GM12865 (cell line): ENCODE data around the gene BANF2.

Source experiments
- DNase-seq: peaks from one replicate; pipeline ENCODE4 v3.0.0; 2010; ENCODE audit warnings: low read depth
- H3K4me3 ChIP-seq: 2 replicates; pipeline ENCODE4 v1.5.1; 2011; ENCODE audit warnings: mild to moderate bottlenecking, low read depth, low read length, control low read depth
- TF ChIP-seq, protein P1 (sequence below): IDR thresholded peaks from 2 replicates; pipeline ENCODE4 v1.5.1; 2011; ENCODE audit warnings: low read length, control low read depth, low read depth, inconsistent platforms; ENCODE audit not compliant: insufficient read depth; ENCODE audit errors: missing control alignments

The BANF2 gene

DNA sequence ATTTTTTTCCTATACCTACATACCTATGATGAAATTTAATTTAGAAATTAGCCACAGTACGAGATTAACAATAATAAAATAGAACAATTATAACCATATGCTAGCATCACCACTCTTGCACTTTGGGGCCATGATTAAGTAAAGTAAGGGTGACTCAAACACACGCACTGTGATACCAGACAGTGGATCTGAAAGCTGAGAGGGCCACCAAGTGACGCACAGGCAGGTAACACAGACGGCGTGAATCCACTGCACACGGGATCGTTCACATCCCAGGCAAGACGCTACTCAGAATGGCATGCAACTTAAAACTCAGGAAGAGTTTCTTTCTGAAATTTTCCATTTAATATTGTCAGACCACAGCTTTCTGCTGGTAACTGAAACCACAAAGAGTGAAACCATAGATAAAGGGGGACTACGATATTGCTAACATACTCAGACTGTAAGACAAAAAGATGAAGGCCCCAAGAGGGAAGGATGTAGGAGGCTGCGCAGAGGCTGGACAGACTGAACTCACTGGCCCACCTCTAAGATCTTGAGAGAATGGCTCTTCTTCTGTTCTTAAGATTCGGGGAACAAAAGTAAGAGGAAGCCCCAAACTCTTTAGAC, 35.6 kb upstream of the BANF2 start:
- no peak for DNase-seq
- TF ChIP-seq, protein P1, sequence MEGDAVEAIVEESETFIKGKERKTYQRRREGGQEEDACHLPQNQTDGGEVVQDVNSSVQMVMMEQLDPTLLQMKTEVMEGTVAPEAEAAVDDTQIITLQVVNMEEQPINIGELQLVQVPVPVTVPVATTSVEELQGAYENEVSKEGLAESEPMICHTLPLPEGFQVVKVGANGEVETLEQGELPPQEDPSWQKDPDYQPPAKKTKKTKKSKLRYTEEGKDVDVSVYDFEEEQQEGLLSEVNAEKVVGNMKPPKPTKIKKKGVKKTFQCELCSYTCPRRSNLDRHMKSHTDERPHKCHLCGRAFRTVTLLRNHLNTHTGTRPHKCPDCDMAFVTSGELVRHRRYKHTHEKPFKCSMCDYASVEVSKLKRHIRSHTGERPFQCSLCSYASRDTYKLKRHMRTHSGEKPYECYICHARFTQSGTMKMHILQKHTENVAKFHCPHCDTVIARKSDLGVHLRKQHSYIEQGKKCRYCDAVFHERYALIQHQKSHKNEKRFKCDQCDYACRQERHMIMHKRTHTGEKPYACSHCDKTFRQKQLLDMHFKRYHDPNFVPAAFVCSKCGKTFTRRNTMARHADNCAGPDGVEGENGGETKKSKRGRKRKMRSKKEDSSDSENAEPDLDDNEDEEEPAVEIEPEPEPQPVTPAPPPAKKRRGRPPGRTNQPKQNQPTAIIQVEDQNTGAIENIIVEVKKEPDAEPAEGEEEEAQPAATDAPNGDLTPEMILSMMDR = no peak
- no peak overlapping the region for H3K4me3 ChIP-seq

DNA sequence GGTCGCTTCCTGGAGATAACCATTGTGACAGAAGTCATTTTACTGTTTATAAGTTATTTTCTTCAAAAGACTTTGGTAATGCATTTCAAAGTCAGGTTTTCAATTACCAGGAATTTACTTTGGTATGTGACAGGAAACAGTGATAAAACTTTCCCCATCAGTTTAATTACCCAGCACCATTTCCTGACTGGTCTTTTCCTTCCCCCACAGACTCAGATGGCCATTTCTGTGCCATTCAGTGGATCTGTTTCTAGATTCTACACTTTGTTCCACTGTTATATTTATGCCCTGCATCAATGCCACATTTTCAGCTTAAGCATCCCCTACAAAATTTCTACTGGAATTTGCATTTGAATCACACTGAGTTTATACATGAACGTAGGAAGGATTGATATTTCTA, 34.0 kb upstream of the BANF2 start:
- TF ChIP-seq, protein P1 = no peak

DNA sequence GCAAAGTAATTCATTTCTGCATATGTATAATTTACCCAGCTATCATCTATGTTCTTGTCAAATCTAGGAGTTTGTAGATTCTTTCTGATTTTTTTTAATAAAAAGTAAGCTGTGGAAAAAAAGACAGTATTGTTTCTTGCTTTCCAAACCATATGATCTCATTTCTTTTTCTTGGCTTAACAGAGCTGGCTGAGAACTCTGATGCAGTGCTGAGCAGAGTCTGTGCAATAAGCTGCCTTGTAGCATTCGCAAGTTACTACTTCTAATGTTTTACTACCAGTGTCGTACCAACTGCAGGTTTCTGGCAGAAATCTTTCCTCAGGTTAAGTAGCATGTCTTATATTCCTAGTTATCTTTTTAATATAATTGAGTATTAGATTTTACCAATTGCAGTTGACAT, 33.3 kb upstream of the BANF2 start:
- DNase-seq = no peak
- TF ChIP-seq, protein P1 = no peak
- no peak overlapping the region for H3K4me3 ChIP-seq

More for the DNA sequence above, 34.0 kb upstream of the BANF2 start:
- no peak for DNase-seq
- no peak overlapping the region for H3K4me3 ChIP-seq

DNA sequence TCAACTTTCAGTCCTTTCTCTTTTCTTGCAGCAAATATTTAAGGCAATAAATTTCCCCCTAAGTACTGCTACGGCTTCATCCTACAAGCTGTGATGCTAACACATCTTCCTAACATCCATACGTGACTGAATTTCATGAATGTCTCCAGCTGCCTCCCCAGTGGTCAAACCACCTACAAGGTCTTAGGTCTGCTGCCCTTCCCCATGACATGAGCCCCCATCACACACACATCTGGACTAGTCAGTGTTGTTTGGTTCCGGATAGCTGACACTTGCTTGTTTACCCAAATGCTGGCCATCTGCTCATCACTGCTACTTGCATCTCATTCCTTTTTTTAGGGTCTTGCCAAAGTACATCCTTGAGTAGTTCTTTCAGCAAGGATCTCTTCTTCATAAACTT, 32.3 kb upstream of the BANF2 start:
- no peak overlapping the region for H3K4me3 ChIP-seq
- TF ChIP-seq, protein P1 = no peak
- DNase-seq = no peak

DNA sequence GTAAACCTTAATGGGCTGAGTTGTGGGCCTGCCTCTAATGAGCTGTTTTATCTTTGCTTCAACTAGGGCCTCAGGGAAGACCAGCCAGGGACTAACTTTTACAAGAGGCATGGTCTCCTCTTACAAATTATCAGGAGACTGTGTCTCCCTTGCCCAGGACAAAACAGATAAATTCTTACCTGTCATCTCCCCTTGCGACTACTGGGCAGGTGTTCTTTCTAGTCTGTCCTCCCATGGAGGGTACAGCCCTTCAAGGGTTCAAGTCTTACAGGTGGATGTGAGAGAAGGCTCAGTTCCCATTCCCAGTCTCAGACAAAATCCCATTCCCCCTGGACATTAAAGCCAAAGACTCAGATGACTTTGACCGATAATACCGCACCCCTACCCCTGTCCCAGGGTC, 31.3 kb upstream of the BANF2 start:
- TF ChIP-seq, protein P1 = no peak
- DNase-seq = no peak
- H3K4me3 ChIP-seq = no peak overlapping the region

DNA sequence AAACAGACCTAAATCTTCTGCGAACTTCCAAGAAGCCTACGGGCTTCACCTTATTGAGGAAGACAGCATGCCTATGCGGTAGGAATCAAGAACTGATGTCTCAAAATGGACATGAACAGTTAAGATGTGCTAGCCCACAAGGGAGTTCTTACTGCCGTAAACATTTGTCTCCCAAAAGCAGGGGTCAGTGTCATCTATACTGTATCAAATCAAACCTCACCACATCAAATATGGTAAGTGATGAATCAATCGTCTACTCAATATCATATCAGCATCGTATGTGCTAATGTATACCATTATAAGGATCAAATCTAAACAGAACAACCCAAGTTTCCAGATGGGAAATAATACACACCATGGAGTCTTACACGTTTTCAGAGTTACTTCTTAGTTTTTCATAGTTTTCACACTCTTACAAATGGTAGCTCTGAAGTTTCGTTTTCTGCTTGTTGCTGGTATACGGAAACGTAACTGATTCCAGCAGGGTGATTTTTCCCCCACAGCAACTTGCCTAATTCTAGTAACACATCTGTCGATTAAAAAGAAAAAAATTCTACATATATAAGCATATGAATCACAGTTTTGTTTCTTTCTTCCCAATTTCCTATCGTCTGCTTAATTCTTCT, 30.3 kb upstream of the BANF2 start:
- no peak overlapping the region for H3K4me3 ChIP-seq
- TF ChIP-seq, protein P1 = no peak
- DNase-seq = no peak

DNA sequence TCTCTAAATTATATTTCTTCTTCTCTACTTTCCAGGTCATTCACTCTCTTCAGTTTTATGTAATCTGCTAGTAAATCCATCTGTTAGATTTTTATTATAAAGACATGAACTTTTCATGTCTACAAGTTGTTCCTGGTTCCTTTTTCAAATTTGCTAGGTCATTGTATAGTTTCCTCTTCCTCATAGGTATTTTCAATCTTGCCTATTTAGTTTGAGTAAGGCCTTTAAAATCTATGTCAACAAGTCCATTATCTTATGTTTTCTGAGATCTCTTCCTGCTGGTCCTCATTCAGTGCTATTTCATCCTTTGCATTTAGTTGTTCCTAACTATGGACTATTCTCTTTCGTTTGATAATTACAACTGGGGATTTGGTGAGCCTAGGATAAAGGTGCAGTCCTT, 28.8 kb upstream of the BANF2 start:
- TF ChIP-seq, protein P1 = no peak
- DNase-seq = no peak
- H3K4me3 ChIP-seq = no peak overlapping the region
